HepG2 (cell line): ENCODE results near the gene NFATC3. TPM values are rescaled to one million over a fixed set of nuclear protein-coding genes. Genes with fewer than 3 reads are reported as not detected.
A peak's percentile ranks its signal among the peaks of the same experiment; 100 is the strongest.

Source experiments
- ARID2 ChIP-seq: sonication (generic); formaldehyde crosslinking; IDR thresholded peaks from 2 replicates; pipeline ENCODE4 v1.8.1; 2022; ENCODE audit warnings: mild to moderate bottlenecking, missing genetic modification reagents, borderline replicate concordance
- ARID3A ChIP-seq: IDR thresholded peaks from 2 replicates; pipeline ENCODE4 v1.6.1; 2012; ENCODE audit warnings: low read depth, low read length, improper control_type of control experiment
- BATF2 ChIP-seq: sonication (generic); formaldehyde crosslinking; IDR thresholded peaks from 2 replicates; pipeline ENCODE4 v1.8.0; 2022; ENCODE audit warnings: mild to moderate bottlenecking, missing genetic modification reagents, moderate library complexity
- CBX5 ChIP-seq: sonication (generic); formaldehyde crosslinking; IDR thresholded peaks from 2 replicates; pipeline ENCODE4 v1.4.0; 2020; ENCODE audit warnings: missing genetic modification reagents, borderline replicate concordance
- CENPT ChIP-seq: sonication (generic); formaldehyde crosslinking; IDR thresholded peaks from 2 replicates; pipeline ENCODE4 v1.8.0; 2022; ENCODE audit warnings: low read depth, mild to moderate bottlenecking, moderate library complexity, missing genetic modification reagents
- EED ChIP-seq: sonication (generic); formaldehyde crosslinking; IDR thresholded peaks from 2 replicates; pipeline ENCODE4 v1.5.0; 2020; ENCODE audit warnings: mild to moderate bottlenecking, missing genetic modification reagents
- ELF3 ChIP-seq: IDR thresholded peaks from 2 replicates; pipeline ENCODE4 v1.6.1; 2016; ENCODE audit warnings: missing genetic modification reagents, missing compliant biosample characterization
- GZF1 ChIP-seq: sonication (generic); formaldehyde crosslinking; IDR thresholded peaks from 2 replicates; pipeline ENCODE4 v1.5.1; 2020; ENCODE audit warnings: mild to moderate bottlenecking, missing genetic modification reagents
- HMG20B ChIP-seq: conservative IDR thresholded peaks from 2 replicates; pipeline ENCODE4 v1.6.1; 2016; ENCODE audit warnings: missing genetic modification reagents, missing compliant biosample characterization
- KLF12 ChIP-seq: sonication (generic); formaldehyde crosslinking; IDR thresholded peaks from 2 replicates; pipeline ENCODE4 v1.4.0; 2020; ENCODE audit warnings: missing genetic modification reagents, borderline replicate concordance
- RNF219 ChIP-seq: sonication (generic); formaldehyde crosslinking; IDR thresholded peaks from 2 replicates; pipeline ENCODE4 v1.5.0; 2020; ENCODE audit warnings: mild to moderate bottlenecking, missing genetic modification reagents
- RORA ChIP-seq: sonication (generic); formaldehyde crosslinking; IDR thresholded peaks from 2 replicates; pipeline ENCODE4 v1.5.0; 2020; ENCODE audit warnings: mild to moderate bottlenecking, missing genetic modification reagents, moderate library complexity
- SIX4 ChIP-seq: sonication (generic); formaldehyde crosslinking; IDR thresholded peaks from 2 replicates; pipeline ENCODE4 v1.4.0; 2020; ENCODE audit warnings: missing genetic modification reagents
- SNRNP70 ChIP-seq: fragments of 200-400 bp; formaldehyde crosslinking; IDR thresholded peaks from 2 replicates; pipeline ENCODE4 v1.6.1; 2017; ENCODE audit warnings: mild to moderate bottlenecking, low read depth, low read length, moderate library complexity
- SP140L ChIP-seq: sonication (generic); formaldehyde crosslinking; IDR thresholded peaks from 2 replicates; pipeline ENCODE4 v1.4.0; 2020; ENCODE audit warnings: missing genetic modification reagents, borderline replicate concordance
- SRSF1 ChIP-seq: fragments of 200-400 bp; formaldehyde crosslinking; optimal IDR thresholded peaks from 2 replicates; pipeline ENCODE3; 2017; ENCODE audit warnings: mild to moderate bottlenecking, low read depth, low read length, moderate library complexity
- SRY ChIP-seq: sonication (generic); formaldehyde crosslinking; IDR thresholded peaks from 2 replicates; pipeline ENCODE4 v1.8.0; 2022; ENCODE audit warnings: mild to moderate bottlenecking, missing genetic modification reagents
- TCF12 ChIP-seq, 2 experiments: fragments of 450-650 bp in 1 of 2; sonication (generic) in 1 of 2; formaldehyde crosslinking in 1 of 2; IDR thresholded peaks; 2 replicates each; pipeline versions ENCODE4 v1.6.1 to v1.8.0; 2017 to 2022; ENCODE audit warnings: antibody characterized with exemption in 1 of 2, mild to moderate bottlenecking in 1 of 2, missing genetic modification reagents in 1 of 2, moderate library complexity in 1 of 2
- ZNF18 ChIP-seq: sonication (generic); formaldehyde crosslinking; IDR thresholded peaks from 2 replicates; pipeline ENCODE4 v1.8.0; 2022; ENCODE audit warnings: mild to moderate bottlenecking, missing genetic modification reagents; ENCODE audit not compliant: insufficient replicate concordance
- ZNF335 ChIP-seq: sonication (generic); formaldehyde crosslinking; IDR thresholded peaks from 2 replicates; pipeline ENCODE4 v1.4.0; 2020; ENCODE audit warnings: missing genetic modification reagents
- ZNF510 ChIP-seq: sonication (generic); formaldehyde crosslinking; IDR thresholded peaks from 2 replicates; pipeline ENCODE4 v1.4.0; 2020; ENCODE audit warnings: low read depth, mild to moderate bottlenecking, missing genetic modification reagents
- ZNF672 ChIP-seq: sonication (generic); formaldehyde crosslinking; IDR thresholded peaks from 2 replicates; pipeline ENCODE4 v1.8.1; 2022; ENCODE audit warnings: missing genetic modification reagents
- ZNF678 ChIP-seq: sonication (generic); formaldehyde crosslinking; IDR thresholded peaks from 2 replicates; pipeline ENCODE4 v1.4.0; 2020; ENCODE audit warnings: mild to moderate bottlenecking, missing genetic modification reagents
- polyA plus RNA-seq, 8 experiments: library from polyadenylated mRNA; depleted of rRNA in 3 of 8; stranded (reverse) in 7 of 8; unstranded in 1 of 8; fragments of >200 nt; fragmentation: Illumina TruSeq in 4 of 8; extraction: Trizol in 4 of 8; gene quantifications; 2 replicates each; pipeline versions ENCODE4 v1.2.1 to v1.2.3, GENCODE V29; 2011 to 2016; ENCODE audit warnings: low read depth in 4 of 8, missing spikeins in 1 of 8, mixed read lengths in 1 of 8; ENCODE audit not compliant: insufficient read depth in 1 of 8
- total RNA-seq, 5 experiments: library from RNA; depleted of rRNA; stranded (reverse); fragments of >200 nt; fragmentation: Illumina TruSeq; extraction: Trizol; gene quantifications; 2 replicates each; pipeline ENCODE4 v1.2.3, GENCODE V29; 2016; ENCODE audit warnings: low read depth in 1 of 5

The NFATC3 gene
- total and polyA plus RNA-seq, 2 of the 13 experiments (the other 11 are each of a cell fraction or from before 2014, with no cell fraction given), result 52.6 to 62.7 TPM

- TF ChIP-seq RNF219 (CRISPR knock-in tag), result no peak
- no peak for TF ChIP-seq SRSF1
- peak; percentile 53; the same call in 1 of the 2 replicates for TF ChIP-seq SP140L
- no peak for TF ChIP-seq CENPT
- peak; percentile 38; the same call in 1 of the 2 replicates for TF ChIP-seq CBX5 (CRISPR knock-in tag)
- TF ChIP-seq HMG20B (CRISPR knock-in tag), result peak; percentile 98
- TF ChIP-seq EED (CRISPR knock-in tag), result 0 out of 2 replicates have a peak, but pooled peaks have one; percentile 16
- TF ChIP-seq ZNF678 (CRISPR knock-in tag), result no peak
- no peak; the same call in 1 of the 2 replicates for TF ChIP-seq BATF2 (CRISPR knock-in tag)
- 0 out of 2 replicates have a peak, but pooled peaks have one; percentile 56 for TF ChIP-seq RORA (CRISPR knock-in tag)
- peak; percentile 90 for TF ChIP-seq ARID3A
- no peak for TF ChIP-seq ARID2 (CRISPR knock-in tag)
- TF ChIP-seq ZNF672 (CRISPR knock-in tag), result no peak
- no peak for TF ChIP-seq ZNF18
- TF ChIP-seq SIX4 (CRISPR knock-in tag), result peak; percentile 72; the same call in 1 of the 2 replicates
- TF ChIP-seq ELF3, result peak; percentile 94
- no peak for TF ChIP-seq TCF12 (IDR thresholded peaks at IDR 0.05)
- 0 out of 2 replicates have a peak, but pooled peaks have one; percentile 30 for TF ChIP-seq TCF12 (CRISPR knock-in tag; IDR thresholded peaks at IDR 0.05)
- no peak; the same call in none of the 2 replicates for TF ChIP-seq KLF12 (CRISPR knock-in tag)
- TF ChIP-seq GZF1 (CRISPR knock-in tag), result no peak
- TF ChIP-seq ZNF335 (CRISPR knock-in tag), result no peak
- TF ChIP-seq ZNF510 (CRISPR knock-in tag), result peak; percentile 21; the same call in 1 of the 2 replicates
- TF ChIP-seq SRY (CRISPR knock-in tag), result no peak; the same call in 1 of the 2 replicates
- no peak for TF ChIP-seq SNRNP70
Observed at GRCh38 chr16:68265078-68265920, 180.1 kb downstream of the NFATC3 start (continued).
